ENCODE results near the gene KPNA2.
"Not testable (repeated sequence)": the region's sequence is repeated elsewhere in the genome, so short reads cannot be mapped to it uniquely, and the experiment has no call there.

The KPNA2 gene

GRCh38 chr17:68054296-68054900 is 18.9 kb downstream of the KPNA2 start:
- no peak for DNase-seq (ENCODE audit: low read depth in 3 of 3, low spot score in 1 of 3)

- peak in 2 of 3 donors; percentile 6 to 11 for DNase-seq (ENCODE audit: low read depth in 3 of 3, low spot score in 1 of 3)
Measured at GRCh38 chr17:68057531-68057952, 22.0 kb downstream of the KPNA2 start.

- no peak for DNase-seq (ENCODE audit: low read depth in 3 of 3, low spot score in 1 of 3)
Measured at GRCh38 chr17:68060336-68060735, 24.8 kb downstream of the KPNA2 start.

GRCh38 chr17:68061512-68062313 is 26.2 kb downstream of the KPNA2 start:
- DNase-seq (ENCODE audit: low read depth in 3 of 3, low spot score in 1 of 3), result no peak

- DNase-seq (ENCODE audit: low read depth in 3 of 3, low spot score in 1 of 3), result not testable (repeated sequence)
Measured at GRCh38 chr17:68065366-68065765, 29.8 kb downstream of the KPNA2 start.

GRCh38 chr17:68068512-68068911 is 33.0 kb downstream of the KPNA2 start:
- not testable (repeated sequence) for DNase-seq (ENCODE audit: low read depth in 3 of 3, low spot score in 1 of 3)

- not testable (repeated sequence) for DNase-seq (ENCODE audit: low read depth in 3 of 3, low spot score in 1 of 3)
Measured at GRCh38 chr17:68070582-68071444, 35.3 kb downstream of the KPNA2 start.

GRCh38 chr17:68074279-68074678 is 38.7 kb downstream of the KPNA2 start:
- no peak for DNase-seq (ENCODE audit: low read depth in 3 of 3, low spot score in 1 of 3)

GRCh38 chr17:68075953-68076607 is 40.5 kb downstream of the KPNA2 start:
- not testable (repeated sequence) for DNase-seq (ENCODE audit: low read depth in 3 of 3, low spot score in 1 of 3)

- DNase-seq (ENCODE audit: low read depth in 3 of 3, low spot score in 1 of 3), result not testable (repeated sequence)
Measured at GRCh38 chr17:68077498-68077897, 42.0 kb downstream of the KPNA2 start.

GRCh38 chr17:68080411-68081150 is 45.0 kb downstream of the KPNA2 start:
- no peak for DNase-seq (ENCODE audit: low read depth in 3 of 3, low spot score in 1 of 3)

- not testable (repeated sequence) for DNase-seq (ENCODE audit: low read depth in 3 of 3, low spot score in 1 of 3)
Measured at GRCh38 chr17:68081305-68082265, 46.0 kb downstream of the KPNA2 start.

- DNase-seq (ENCODE audit: low read depth in 3 of 3, low spot score in 1 of 3), result no peak
Measured at GRCh38 chr17:68085771-68086381, 50.3 kb downstream of the KPNA2 start.

GRCh38 chr17:68086666-68087065 is 51.1 kb downstream of the KPNA2 start:
- not testable (repeated sequence) for DNase-seq (ENCODE audit: low read depth in 3 of 3, low spot score in 1 of 3)

GRCh38 chr17:68087131-68087623 is 51.6 kb downstream of the KPNA2 start:
- not testable (repeated sequence) for DNase-seq (ENCODE audit: low read depth in 3 of 3, low spot score in 1 of 3)

- no peak for DNase-seq (ENCODE audit: low read depth in 3 of 3, low spot score in 1 of 3)
Measured at GRCh38 chr17:68087851-68088250, 52.3 kb downstream of the KPNA2 start.

GRCh38 chr17:68089881-68090280 is 54.3 kb downstream of the KPNA2 start:
- no peak for DNase-seq (ENCODE audit: low read depth in 3 of 3, low spot score in 1 of 3)

GRCh38 chr17:68094481-68095078 is 59.0 kb downstream of the KPNA2 start:
- no peak for DNase-seq (ENCODE audit: low read depth in 3 of 3, low spot score in 1 of 3)
